HG02970 (cell line): ENCODE results near the gene PLCD3.

Experiments used
- ATAC-seq: cut with Tn5 transposase; IDR thresholded peaks from one replicate; pipeline ENCODE4 v1.9.1; 2021; ENCODE audit warnings: mild to moderate bottlenecking, moderate library complexity, moderate number of reproducible peaks; ENCODE audit not compliant: unreplicated experiment, low FRiP score

The PLCD3 gene

GRCh38 chr17:45086865-45087503, 45.3 kb downstream of the PLCD3 start:
- no peak for ATAC-seq

GRCh38 chr17:45086391-45086790, 45.9 kb downstream of the PLCD3 start:
- no peak for ATAC-seq

- ATAC-seq = no peak
These were observed 51.1 kb downstream of the PLCD3 start for GRCh38 chr17:45081047-45081703.

- ATAC-seq = no peak
These were observed 54.7 kb downstream of the PLCD3 start for GRCh38 chr17:45077643-45078042.

- ATAC-seq = no peak
These were observed 58.8 kb downstream of the PLCD3 start for GRCh38 chr17:45073414-45074070.

- no peak for ATAC-seq
These were observed 61.5 kb downstream of the PLCD3 start for GRCh38 chr17:45070809-45071208.

- no peak for ATAC-seq
These were observed 62.3 kb downstream of the PLCD3 start for GRCh38 chr17:45070001-45070400.

- no peak for ATAC-seq
These were observed 64.7 kb downstream of the PLCD3 start for GRCh38 chr17:45067637-45068036.

- no peak for ATAC-seq
These were observed 69.1 kb downstream of the PLCD3 start for GRCh38 chr17:45063198-45063597.

- ATAC-seq = no peak
These were observed 70.6 kb downstream of the PLCD3 start for GRCh38 chr17:45061606-45062205.

- ATAC-seq = peak; percentile 89
These were observed 71.3 kb downstream of the PLCD3 start, which contains the start of gene NMT1 for GRCh38 chr17:45060797-45061605. Gene NMT1 (plus strand): TSS chr17:45061317. CDS start chr17:45061330, 13 bp downstream.

GRCh38 chr17:45060382-45060796, 71.9 kb downstream of the PLCD3 start:
- no peak for ATAC-seq
